H1 (cell line): Measurements from ENCODE around the gene MED12L.

ENCODE experiments used
- CBX5 ChIP-seq: fragments of 300-800, 300-1000 bp; sonication (generic); IDR thresholded peaks from 2 replicates; pipeline ENCODE4 v1.7.1; 2016; ENCODE audit warnings: antibody characterized with exemption, low read length, low read depth
- EP300 ChIP-seq, 2 experiments: IDR thresholded peaks; 1 replicate in 1 of 2; 2 replicates in 1 of 2; pipeline ENCODE4 v1.6.1; 2011 to 2012; ENCODE audit warnings: low read depth in 2 of 2, low read length in 2 of 2, mild to moderate bottlenecking in 2 of 2, borderline replicate concordance in 1 of 2, inconsistent platforms in 1 of 2, moderate library complexity in 1 of 2
- EZH2 ChIP-seq: fragments of 200-600 bp; sonication (generic); IDR thresholded peaks from 2 replicates; pipeline ENCODE4 v1.7.1; 2012; ENCODE audit warnings: low read depth, mild to moderate bottlenecking, moderate library complexity, low read length, inconsistent platforms; ENCODE audit not compliant: severe bottlenecking
- GABPA ChIP-seq: IDR thresholded peaks from 2 replicates; pipeline ENCODE4 v1.6.1; 2011; ENCODE audit warnings: mild to moderate bottlenecking, low read length, moderate library complexity, borderline replicate concordance; ENCODE audit not compliant: insufficient read depth
- JUND ChIP-seq: IDR thresholded peaks from 2 replicates; pipeline ENCODE4 v1.6.1; 2011; ENCODE audit warnings: mild to moderate bottlenecking, improper control_type of control experiment, low read length
- POLR2A ChIP-seq, 2 experiments: IDR thresholded peaks; 1 replicate in 1 of 2; 2 replicates in 1 of 2; pipeline ENCODE4 v1.6.1; 2011; ENCODE audit warnings: low read depth in 2 of 2, low read length in 2 of 2, mild to moderate bottlenecking in 2 of 2; ENCODE audit errors: control extremely low read depth in 1 of 2
- SRF ChIP-seq: IDR thresholded peaks from 2 replicates; pipeline ENCODE4 v1.6.1; 2011; ENCODE audit warnings: mild to moderate bottlenecking, low read depth, low read length, moderate library complexity
- TF ChIP-seq, protein P1 (sequence below): IDR thresholded peaks from 2 replicates; pipeline ENCODE4 v1.6.1; 2012; ENCODE audit warnings: inconsistent platforms
- TF ChIP-seq, protein P2 (sequence below), 3 experiments: IDR thresholded peaks; 1 replicate in 2 of 3; 2 replicates in 1 of 3; pipeline versions ENCODE4 v1.5.1 to v1.6.1; 2011; ENCODE audit warnings: low read length in 3 of 3, mild to moderate bottlenecking in 3 of 3, inconsistent platforms in 2 of 3, low read depth in 1 of 3, moderate library complexity in 1 of 3; ENCODE audit not compliant: insufficient read depth in 1 of 3; ENCODE audit errors: control extremely low read depth in 1 of 3

DNA sequence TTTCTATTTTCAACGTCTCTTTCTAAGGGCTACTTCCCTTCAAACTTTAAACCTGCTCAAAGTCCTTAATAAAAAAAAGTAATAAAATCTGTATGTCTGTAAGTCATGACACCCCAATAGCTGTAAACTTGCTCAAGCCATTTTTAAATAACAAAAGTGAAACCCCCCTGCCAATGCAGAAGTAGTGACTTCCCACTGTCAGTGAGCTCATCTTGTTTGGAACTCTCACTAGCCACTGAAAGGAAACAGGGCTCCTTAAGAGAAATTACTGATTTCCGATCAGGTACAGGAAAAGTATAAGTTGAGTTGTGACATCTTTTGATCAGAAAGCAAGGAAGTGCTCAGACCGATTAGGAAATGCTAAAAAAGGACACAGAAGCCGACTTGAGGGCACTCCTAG, 145.2 kb downstream of the MED12L start:
- TF ChIP-seq, protein P1, sequence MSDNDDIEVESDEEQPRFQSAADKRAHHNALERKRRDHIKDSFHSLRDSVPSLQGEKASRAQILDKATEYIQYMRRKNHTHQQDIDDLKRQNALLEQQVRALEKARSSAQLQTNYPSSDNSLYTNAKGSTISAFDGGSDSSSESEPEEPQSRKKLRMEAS, result no peak
- TF ChIP-seq, protein P2, sequence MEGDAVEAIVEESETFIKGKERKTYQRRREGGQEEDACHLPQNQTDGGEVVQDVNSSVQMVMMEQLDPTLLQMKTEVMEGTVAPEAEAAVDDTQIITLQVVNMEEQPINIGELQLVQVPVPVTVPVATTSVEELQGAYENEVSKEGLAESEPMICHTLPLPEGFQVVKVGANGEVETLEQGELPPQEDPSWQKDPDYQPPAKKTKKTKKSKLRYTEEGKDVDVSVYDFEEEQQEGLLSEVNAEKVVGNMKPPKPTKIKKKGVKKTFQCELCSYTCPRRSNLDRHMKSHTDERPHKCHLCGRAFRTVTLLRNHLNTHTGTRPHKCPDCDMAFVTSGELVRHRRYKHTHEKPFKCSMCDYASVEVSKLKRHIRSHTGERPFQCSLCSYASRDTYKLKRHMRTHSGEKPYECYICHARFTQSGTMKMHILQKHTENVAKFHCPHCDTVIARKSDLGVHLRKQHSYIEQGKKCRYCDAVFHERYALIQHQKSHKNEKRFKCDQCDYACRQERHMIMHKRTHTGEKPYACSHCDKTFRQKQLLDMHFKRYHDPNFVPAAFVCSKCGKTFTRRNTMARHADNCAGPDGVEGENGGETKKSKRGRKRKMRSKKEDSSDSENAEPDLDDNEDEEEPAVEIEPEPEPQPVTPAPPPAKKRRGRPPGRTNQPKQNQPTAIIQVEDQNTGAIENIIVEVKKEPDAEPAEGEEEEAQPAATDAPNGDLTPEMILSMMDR (IDR thresholded peaks at IDR 0.05; ENCODE audit: control extremely low read depth in 1 of 3, insufficient read depth in 1 of 3, low read depth in 1 of 3, low read length in 3 of 3), result no peak
- TF ChIP-seq EP300 (IDR thresholded peaks at IDR 0.05; ENCODE audit: borderline replicate concordance in 1 of 2, low read depth in 2 of 2, low read length in 2 of 2) (no peak), POLR2A (IDR thresholded peaks at IDR 0.05; ENCODE audit: control extremely low read depth in 1 of 2, low read depth in 2 of 2, low read length in 2 of 2) (no peak), CBX5 (no peak), JUND (no peak), EZH2 (no peak), SRF (no peak), GABPA (no peak)
